GM21515 (cell line): ENCODE measurements around the gene DUOX1.

Experiments used
- ATAC-seq: cut with Tn5 transposase; IDR thresholded peaks from one replicate; pipeline ENCODE4 v1.9.1; 2021; ENCODE audit not compliant: unreplicated experiment

Gene DUOX1

DNA sequence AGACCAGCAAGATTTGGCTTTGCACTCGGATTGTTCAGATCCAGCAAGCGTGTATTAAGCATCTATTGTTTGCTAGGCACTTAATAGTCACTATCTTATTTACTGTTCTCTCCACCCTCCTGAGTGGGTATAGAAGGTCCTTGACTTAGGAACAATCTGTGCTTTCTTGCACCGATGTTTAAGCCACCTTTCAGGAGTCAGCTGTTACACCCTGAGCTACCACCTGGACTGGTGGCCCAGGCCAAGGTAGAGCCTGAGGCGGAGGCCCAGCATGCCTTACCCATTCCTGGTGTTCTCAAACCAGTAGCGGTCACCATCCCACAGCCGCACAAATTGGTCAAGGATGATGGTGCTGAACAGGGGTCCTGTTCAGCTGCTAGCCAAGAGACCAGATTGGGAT lies 10.0 kb downstream of the DUOX1 start:
- no peak for ATAC-seq

- no peak for ATAC-seq
Measured at GRCh38 chr15:45140557-45141250, 10.9 kb downstream of the DUOX1 start.

DNA sequence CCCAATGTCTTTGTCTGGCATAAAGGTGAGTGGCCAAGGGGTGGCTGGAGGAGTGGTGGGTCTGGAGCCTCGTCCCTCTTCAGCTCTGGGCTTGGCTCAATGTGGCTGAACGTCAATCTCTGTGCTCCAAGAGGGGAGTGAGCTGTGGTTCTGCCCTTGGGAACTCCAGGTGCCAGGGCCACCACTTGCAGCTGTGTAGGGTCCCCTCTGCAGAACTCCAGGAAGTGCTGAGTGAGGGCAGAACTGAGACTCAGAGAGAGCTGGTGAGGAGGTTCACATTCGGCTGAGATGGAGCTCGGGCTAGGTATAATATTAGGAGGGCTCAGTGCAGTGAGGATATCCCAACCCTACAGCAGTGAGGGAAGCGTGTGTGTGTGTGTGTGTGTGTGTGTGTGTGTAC lies 11.6 kb downstream of the DUOX1 start:
- ATAC-seq, result no peak

GRCh38 chr15:45143056-45143455 lies 13.3 kb downstream of the DUOX1 start:
- no peak for ATAC-seq

DNA sequence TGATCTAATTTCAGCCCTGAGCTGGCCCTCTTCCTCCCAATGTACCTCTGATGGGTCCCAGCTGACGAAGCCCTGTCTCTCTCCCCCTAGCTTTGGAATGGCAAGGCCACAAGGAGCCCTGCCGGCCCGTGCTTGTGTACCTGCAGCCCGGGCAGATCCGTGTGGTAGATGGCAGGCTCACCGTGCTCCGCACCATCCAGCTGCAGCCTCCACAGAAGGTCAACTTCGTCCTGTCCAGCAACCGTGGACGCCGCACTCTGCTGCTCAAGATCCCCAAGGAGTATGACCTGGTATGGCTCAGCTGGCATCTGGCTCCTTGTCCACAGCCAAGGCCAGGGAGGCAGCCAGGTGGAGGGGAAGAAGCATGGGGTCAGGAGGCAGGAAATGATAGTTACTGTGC lies 14.2 kb downstream of the DUOX1 start:
- no peak for ATAC-seq

DNA sequence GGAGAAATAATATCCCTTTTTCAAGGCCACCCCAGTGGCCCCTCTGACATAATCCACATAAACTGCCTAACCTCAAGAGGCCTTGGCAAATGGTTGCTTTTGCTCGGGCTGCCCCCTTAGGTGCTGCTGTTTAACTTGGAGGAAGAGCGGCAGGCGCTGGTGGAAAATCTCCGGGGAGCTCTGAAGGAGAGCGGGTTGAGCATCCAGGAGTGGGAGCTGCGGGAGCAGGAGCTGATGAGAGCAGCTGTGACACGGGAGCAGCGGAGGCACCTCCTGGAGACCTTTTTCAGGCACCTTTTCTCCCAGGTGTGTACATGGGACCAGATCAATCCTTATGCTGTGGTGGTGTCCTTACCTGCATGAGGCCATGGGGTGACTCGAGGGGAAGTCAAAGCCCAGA lies 15.0 kb downstream of the DUOX1 start:
- ATAC-seq, result no peak

GRCh38 chr15:45146405-45146804 lies 16.6 kb downstream of the DUOX1 start:
- no peak for ATAC-seq

DNA sequence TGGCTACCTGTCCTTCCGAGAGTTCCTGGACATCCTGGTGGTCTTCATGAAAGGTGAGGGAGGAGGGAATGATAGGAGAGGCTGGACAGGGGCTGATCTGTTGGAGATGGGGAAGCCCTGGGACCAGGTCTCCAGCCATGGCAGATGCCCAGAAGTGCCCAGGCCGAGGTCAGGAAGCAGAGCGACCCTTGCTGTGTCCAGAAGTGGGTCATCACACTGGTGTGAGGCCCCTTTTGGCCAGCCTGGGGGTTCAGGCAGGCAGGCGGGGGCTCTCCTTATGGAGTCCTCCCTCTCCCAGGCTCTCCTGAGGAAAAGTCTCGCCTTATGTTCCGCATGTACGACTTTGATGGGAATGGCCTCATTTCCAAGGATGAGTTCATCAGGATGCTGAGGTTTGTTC lies 17.8 kb downstream of the DUOX1 start:
- ATAC-seq, result no peak

GRCh38 chr15:45148076-45149059 lies 18.6 kb downstream of the DUOX1 start:
- no peak for ATAC-seq

- no peak for ATAC-seq
Measured at GRCh38 chr15:45149060-45149459, 19.3 kb downstream of the DUOX1 start.

GRCh38 chr15:45150481-45150880 lies 20.7 kb downstream of the DUOX1 start:
- ATAC-seq, result no peak

DNA sequence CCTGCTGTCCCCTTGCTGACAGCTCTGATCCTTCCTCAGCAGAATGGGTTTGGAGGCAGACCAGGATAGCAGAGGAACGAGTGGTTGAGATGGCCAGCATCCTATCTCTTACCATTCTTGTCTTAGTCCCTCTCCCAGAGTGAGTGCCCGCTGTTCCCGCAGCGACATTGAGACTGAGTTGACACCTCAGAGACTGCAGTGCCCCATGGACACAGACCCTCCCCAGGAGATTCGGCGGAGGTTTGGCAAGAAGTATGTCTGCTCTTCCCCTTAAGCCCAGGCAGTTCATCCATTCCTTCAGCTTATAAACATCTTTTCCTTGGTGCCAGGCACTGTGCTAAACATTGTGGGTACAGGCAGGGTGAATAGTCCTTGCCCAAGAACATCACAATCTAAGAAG lies 21.2 kb downstream of the DUOX1 start:
- no peak for ATAC-seq

GRCh38 chr15:45151998-45152828 lies 22.4 kb downstream of the DUOX1 start:
- no peak for ATAC-seq

- no peak for ATAC-seq
Measured at GRCh38 chr15:45155739-45156138, 25.9 kb downstream of the DUOX1 start.

DNA sequence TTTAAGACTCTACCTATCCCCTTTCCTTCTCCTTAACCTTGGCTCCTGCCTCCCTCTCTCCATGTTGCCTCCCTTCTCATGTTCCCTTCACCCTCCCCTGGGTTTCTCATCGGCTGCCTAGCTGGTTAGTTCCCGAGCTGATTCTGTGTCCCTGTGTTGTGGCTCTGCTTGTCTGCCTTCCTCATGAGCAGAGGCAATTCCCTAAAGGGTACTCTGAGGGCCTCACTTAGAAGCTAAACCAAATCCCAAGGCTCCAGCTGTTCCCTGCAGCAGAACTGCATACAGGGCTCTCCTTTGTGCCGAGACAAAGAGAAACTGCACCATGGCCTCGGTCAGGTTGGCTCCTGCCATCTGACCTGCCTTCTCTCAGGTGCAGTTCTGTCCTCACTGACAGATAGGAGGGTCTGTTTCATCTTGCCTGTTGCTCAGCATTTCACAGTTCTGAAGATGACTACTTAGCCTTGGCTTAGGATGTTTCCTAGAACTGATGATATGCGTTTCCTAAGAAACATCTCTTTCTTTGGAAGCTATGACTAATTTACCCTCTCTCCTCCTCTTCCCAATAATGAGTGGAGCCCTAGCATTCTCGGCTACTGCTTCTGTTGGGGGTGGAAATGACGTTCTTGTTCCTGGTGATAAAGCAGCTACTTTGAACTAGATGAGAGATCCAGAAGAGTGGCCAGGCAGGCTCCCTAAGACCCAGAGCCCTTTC lies 27.1 kb downstream of the DUOX1 start:
- no peak for ATAC-seq

GRCh38 chr15:45157974-45158373 lies 28.2 kb downstream of the DUOX1 start:
- ATAC-seq, result no peak

- no peak for ATAC-seq
Measured at GRCh38 chr15:45161666-45162065, 31.9 kb downstream of the DUOX1 start.

DNA sequence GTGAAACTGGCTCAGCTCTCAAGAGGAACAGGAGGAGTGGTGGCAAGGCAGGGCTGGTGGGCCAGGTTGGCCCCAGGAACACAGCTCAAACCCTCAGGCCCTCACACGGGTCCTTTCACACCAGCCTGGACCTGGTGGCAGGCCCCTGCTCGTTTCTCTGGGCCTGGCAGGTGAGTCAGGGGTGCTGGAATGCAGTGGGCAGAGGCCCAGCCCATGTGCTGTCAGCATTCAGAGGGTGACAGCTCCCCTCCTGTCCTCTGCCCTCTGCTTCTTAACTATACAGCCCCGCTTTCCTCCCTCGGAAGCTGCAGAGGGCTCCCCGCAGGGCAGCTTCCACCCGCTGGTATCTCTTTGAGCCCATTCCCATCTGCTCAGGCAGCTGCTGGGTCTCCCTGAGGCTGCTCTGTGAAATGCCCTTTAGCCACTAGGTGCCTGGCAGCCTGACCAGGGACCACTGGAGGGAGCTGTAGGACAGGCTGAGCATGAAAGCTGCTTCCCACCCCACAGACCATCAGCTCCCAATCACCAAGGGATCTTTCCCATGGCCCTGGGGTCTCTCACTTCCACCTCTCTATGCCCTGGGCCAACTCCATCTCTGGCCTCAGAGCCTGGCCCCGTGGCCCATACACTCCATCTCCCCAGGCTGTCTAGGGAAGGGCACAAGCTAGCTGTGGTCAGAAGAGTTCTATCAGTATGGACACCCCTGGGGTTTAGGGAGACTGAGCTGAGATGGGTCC lies 33.1 kb downstream of the DUOX1 start:
- peak; percentile 39 for ATAC-seq

DNA sequence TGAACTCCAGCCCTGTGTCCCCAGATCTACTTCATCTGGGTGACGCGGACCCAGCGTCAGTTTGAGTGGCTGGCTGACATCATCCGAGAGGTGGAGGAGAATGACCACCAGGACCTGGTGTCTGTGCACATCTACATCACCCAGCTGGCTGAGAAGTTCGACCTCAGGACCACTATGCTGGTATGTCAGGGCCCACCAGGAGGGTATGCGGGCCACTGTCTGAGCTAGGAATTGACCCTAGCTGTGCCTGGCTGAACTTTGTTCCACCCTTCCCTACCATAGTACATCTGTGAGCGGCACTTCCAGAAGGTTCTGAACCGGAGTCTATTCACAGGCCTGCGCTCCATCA lies 33.7 kb downstream of the DUOX1 start:
- no peak for ATAC-seq

DNA sequence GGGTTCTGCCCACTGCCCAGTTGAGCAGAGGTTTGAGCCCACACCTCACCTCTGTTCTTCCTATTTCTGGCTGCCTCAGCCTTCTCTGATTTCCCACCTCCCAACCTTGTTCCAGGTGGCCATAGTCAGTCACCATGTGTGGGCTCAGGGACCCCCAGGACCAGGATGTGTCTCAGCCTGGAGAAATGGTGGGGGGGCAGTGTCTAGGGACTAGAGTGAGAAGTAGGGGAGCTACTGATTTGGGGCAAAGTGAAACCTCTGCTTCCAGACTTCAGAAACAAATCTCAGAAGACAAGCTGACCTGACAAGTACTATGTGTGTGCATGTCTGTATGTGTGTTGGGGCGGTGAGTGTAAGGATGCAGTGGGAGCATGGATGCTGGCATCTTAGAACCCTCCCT lies 35.1 kb downstream of the DUOX1 start:
- ATAC-seq, result no peak
